Tibial nerve (tissue), 4 donors: ENCODE data around the gene DNASE1L3. TPM values are rescaled to one million over a fixed set of nuclear protein-coding genes. Genes with fewer than 3 reads are reported as not detected.

ENCODE experiments used
- DNase-seq, 2 donors: peaks; one replicate each; pipeline ENCODE4 v3.0.0-alpha.2; 2019; ENCODE audit warnings: low spot score in 2 of 2
- H3K27ac ChIP-seq, 4 donors: fragments of 200-600 bp; sonication (generic) in 3 of 4; one replicate each; pipeline ENCODE4 v1.5.1; 2017 to 2019; ENCODE audit warnings: mild to moderate bottlenecking in 1 of 4
- H3K27me3 ChIP-seq, 2 donors: fragments of 200-600 bp; sonication (generic) in 1 of 2; one replicate each; pipeline versions ENCODE4 v1.5.1 to v1.6.0; 2017 to 2019
- H3K36me3 ChIP-seq, 3 donors: fragments of 200-600 bp; sonication (generic); one replicate each; pipeline ENCODE4 v1.5.1; 2018 to 2019
- H3K4me1 ChIP-seq, 4 donors: fragments of 200-600 bp; sonication (generic) in 3 of 4; one replicate each; pipeline ENCODE4 v1.5.1; 2017 to 2019
- H3K4me3 ChIP-seq, 4 donors: fragments of 200-600 bp; sonication (generic) in 3 of 4; one replicate each; pipeline ENCODE4 v1.5.1; 2017 to 2019; ENCODE audit warnings: mild to moderate bottlenecking in 1 of 4, moderate library complexity in 1 of 4
- H3K9me3 ChIP-seq, 4 donors: fragments of 200-600 bp; sonication (generic) in 3 of 4; one replicate each; pipeline ENCODE4 v1.5.1; 2017 to 2019
- EP300 ChIP-seq, 2 donors: sonication (generic); formaldehyde crosslinking; IDR thresholded peaks; one replicate each; pipeline ENCODE4 v1.6.1; 2017; ENCODE audit warnings: antibody characterized with exemption in 2 of 2, mild to moderate bottlenecking in 1 of 2
- POLR2A ChIP-seq, 2 donors: fragments of 450-650 bp; IDR thresholded peaks; one replicate each; pipeline ENCODE4 v1.6.1; 2017; ENCODE audit warnings: antibody characterized with exemption in 2 of 2, mild to moderate bottlenecking in 2 of 2, moderate library complexity in 2 of 2
- WGBS, 2 donors: methylation state at CpG; one replicate each; pipeline ENCODE4 v1.1.5; 2018; 5-methylcytosine and 5-hydroxymethylcytosine counted together
- total RNA-seq, 4 donors: library from RNA; depleted of rRNA; stranded (reverse); fragments of >200 nt; gene quantifications; one replicate each; pipeline ENCODE4 v1.1.0, GENCODE V29; 2016
- TF ChIP-seq, protein P1 (sequence below), 5 experiments: fragments of 200-600 bp in 3 of 5; fragments of 450-650 bp in 2 of 5; sonication (generic) in 3 of 5; IDR thresholded peaks; one replicate each; pipeline ENCODE4 v1.5.1; 2016 to 2019; ENCODE audit warnings: antibody characterized with exemption in 5 of 5, mild to moderate bottlenecking in 3 of 5, moderate library complexity in 2 of 5

The DNASE1L3 gene
- total RNA-seq, 4 donors from 2014 or later, result 0.39 to 12.9 (median 1.5) TPM

DNA sequence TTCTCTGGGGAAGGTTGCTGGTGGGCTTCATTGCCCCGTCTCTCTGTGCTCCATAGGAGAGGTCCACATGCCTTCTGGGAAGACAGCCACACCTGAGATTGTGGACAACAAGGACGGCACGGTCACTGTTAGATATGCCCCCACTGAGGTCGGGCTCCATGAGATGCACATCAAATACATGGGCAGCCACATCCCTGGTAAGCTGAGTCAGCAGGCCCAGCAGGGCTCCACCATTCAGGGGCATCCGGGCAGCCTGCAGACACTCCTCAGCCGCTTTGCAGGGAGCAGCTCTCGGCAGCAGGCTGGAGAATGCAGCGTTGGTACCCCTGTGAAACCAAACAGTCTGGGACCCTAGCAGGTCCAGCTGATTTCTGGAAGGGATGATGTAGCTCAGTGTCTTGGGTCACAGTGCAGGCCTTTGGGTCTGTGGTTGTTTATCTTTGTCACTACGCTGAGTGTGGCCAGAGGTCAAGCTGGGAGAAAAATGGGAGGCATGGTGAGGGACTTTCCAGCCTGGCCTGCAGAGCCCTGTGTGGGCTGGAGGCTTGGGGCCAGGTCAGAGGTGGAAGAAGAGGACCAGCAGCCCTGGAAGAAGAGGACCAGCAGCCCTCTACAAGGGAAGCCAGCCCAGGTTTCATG lies 67.2 kb downstream of the DNASE1L3 start:
- H3K4me3 ChIP-seq, result no peak overlapping the region
- H3K27ac ChIP-seq, result peak overlapping the region in 1 of 4 donors; percentile 58
- no peaks in the 10 kb centered on the region for H3K27me3 ChIP-seq
- no peaks in the 10 kb centered on the region for H3K9me3 ChIP-seq
- peaks cover 0 to 88% (median 9%) of the 10 kb centered on the region in 3 donors for H3K36me3 ChIP-seq
- TF ChIP-seq POLR2A (IDR thresholded peaks at IDR 0.05) (no peak), EP300 (IDR thresholded peaks at IDR 0.05) (no peak)
- TF ChIP-seq, protein P1, sequence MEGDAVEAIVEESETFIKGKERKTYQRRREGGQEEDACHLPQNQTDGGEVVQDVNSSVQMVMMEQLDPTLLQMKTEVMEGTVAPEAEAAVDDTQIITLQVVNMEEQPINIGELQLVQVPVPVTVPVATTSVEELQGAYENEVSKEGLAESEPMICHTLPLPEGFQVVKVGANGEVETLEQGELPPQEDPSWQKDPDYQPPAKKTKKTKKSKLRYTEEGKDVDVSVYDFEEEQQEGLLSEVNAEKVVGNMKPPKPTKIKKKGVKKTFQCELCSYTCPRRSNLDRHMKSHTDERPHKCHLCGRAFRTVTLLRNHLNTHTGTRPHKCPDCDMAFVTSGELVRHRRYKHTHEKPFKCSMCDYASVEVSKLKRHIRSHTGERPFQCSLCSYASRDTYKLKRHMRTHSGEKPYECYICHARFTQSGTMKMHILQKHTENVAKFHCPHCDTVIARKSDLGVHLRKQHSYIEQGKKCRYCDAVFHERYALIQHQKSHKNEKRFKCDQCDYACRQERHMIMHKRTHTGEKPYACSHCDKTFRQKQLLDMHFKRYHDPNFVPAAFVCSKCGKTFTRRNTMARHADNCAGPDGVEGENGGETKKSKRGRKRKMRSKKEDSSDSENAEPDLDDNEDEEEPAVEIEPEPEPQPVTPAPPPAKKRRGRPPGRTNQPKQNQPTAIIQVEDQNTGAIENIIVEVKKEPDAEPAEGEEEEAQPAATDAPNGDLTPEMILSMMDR (IDR thresholded peaks at IDR 0.05), result no peak
- WGBS, 2 donors, result 69 to 76% methylated on average over 9 of the region's 9 CpGs
- H3K4me1 ChIP-seq, result peaks cover 0 to 12% (median 6%) of the 10 kb centered on the region in 4 donors
- DNase-seq, result no peak

Other genes starting within 250 kb of the DNASE1L3 start
- gene FLNB, start 202.6 kb downstream of the DNASE1L3 start, total RNA-seq, result 100 to 1,000 TPM; 265 to 345 (median 277) TPM
- 10 to 100 TPM; 18.8 to 29.7 (median 19.5) TPM for gene ABHD6, start 26.8 kb upstream of the DNASE1L3 start, total RNA-seq
- gene RPP14, start 95.3 kb upstream of the DNASE1L3 start, total RNA-seq, result 10 to 100 TPM in 2 of 4 donors, 1 to 10 TPM in 2; 5.7 to 14.0 (median 8.6) TPM
- gene HTD2, start 95.5 kb upstream of the DNASE1L3 start, total RNA-seq, result 10 to 100 TPM; 10.6 to 15.1 (median 13.7) TPM
- 10 to 100 TPM; 22.7 to 51.3 (median 41.0) TPM for gene PXK, start 121.9 kb upstream of the DNASE1L3 start, total RNA-seq
- gene PDHB, start 222.9 kb upstream of the DNASE1L3 start, total RNA-seq, result 10 to 100 TPM; 49.8 to 66.7 (median 55.6) TPM